HEK293 (cell line): ENCODE measurements around the gene GCAT.

Source experiments
- CTCF ChIP-seq: fragments of 450-650 bp; formaldehyde crosslinking; IDR thresholded peaks from 2 replicates; pipeline ENCODE4 v1.5.1; 2016; ENCODE audit warnings: missing biosample characterization, missing genetic modification characterization
- SETDB1 ChIP-seq: IDR thresholded peaks from one replicate; pipeline ENCODE4 v1.6.1; 2017; ENCODE audit warnings: mild to moderate bottlenecking, low read length, moderate library complexity, mixed read lengths; ENCODE audit not compliant: insufficient read length
- ZNF146 ChIP-seq: fragments of 450-650 bp; formaldehyde crosslinking; IDR thresholded peaks from 2 replicates; pipeline ENCODE4 v1.5.1; 2016; ENCODE audit warnings: missing biosample characterization, missing genetic modification characterization
- ZNF26 ChIP-seq: fragments of 450-650 bp; formaldehyde crosslinking; IDR thresholded peaks from 2 replicates; pipeline ENCODE4 v1.5.1; 2016; ENCODE audit warnings: missing biosample characterization, missing genetic modification characterization
- ZNF394 ChIP-seq: fragments of 450-650 bp; formaldehyde crosslinking; IDR thresholded peaks from 2 replicates; pipeline ENCODE4 v1.5.1; 2016; ENCODE audit warnings: missing biosample characterization, missing genetic modification characterization, mild to moderate bottlenecking, moderate library complexity, borderline replicate concordance
- ZNF558 ChIP-seq: fragments of 450-650 bp; formaldehyde crosslinking; IDR thresholded peaks from 2 replicates; pipeline ENCODE4 v1.5.1; 2016; ENCODE audit warnings: missing biosample characterization, missing genetic modification characterization
- ZNF561 ChIP-seq: fragments of 450-650 bp; IDR thresholded peaks from 2 replicates; pipeline ENCODE4 v1.5.1; 2018; ENCODE audit warnings: missing biosample characterization, missing genetic modification characterization, borderline replicate concordance

- no peak for TF ChIP-seq CTCF
- TF ChIP-seq ZNF26 (tag by site-specific recombination): no peak
- no peak for TF ChIP-seq ZNF146 (tag by site-specific recombination)
- no peak for TF ChIP-seq SETDB1
- no peak for TF ChIP-seq ZNF394 (tag by site-specific recombination)
- no peak for TF ChIP-seq ZNF561 (tag by site-specific recombination)
- no peak for TF ChIP-seq ZNF558 (tag by site-specific recombination)
These were observed 25.2 kb upstream of the GCAT start for GRCh38 chr22:37782340-37783168.
